ENCODE results near the gene EHD3.

Gene EHD3

DNA sequence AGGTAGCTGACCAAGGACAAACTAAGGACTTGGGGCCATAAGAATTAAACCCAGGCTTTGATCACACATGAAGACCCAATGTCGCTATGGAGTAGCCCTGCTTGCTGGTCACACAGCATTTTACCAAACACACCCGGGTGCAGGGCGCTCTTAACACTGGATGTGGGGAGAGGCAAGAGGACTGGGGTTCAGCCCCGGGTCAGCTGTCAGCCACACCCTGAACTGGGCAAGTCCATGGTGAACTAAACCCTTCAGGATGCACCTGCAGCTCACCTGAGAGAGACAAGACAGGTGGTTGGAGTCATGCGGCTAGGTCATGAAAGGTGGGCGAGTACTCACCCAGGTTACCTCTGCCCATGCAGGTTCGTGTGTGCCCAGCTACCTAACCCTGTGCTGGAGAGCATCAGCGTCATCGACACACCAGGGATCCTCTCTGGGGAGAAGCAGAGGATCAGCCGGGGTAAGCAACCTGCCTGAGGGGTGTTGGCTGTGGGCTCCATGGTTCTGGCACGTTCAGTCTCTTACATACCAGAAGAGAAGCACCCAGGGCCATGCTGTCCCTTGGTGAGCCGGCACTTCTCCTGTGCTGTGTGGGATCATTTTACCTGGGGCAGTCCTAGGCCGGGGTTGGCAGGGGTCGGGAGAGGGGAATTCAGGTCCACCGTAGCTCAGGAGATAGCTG is 15.2 kb downstream of the EHD3 start:
- WGBS, 2 donors (ENCODE audit: extremely low coverage in 2 of 2, insufficient read length in 2 of 2, insufficient replicate concordance in 1 of 2) = no CpG with 5 or more reads among the region's 15 CpGs
- Histone ChIP-seq H2BK5ac (ENCODE audit: low read length) (no peak overlapping the region), H4K91ac (ENCODE audit: low read depth, low read length, poor library complexity) (no peak overlapping the region), H3K4me2 (ENCODE audit: insufficient read depth, low read length, poor library complexity, severe bottlenecking) (no peak overlapping the region), H3K14ac (ENCODE audit: low read length) (no peak overlapping the region), H2BK15ac (ENCODE audit: low read length) (peak overlapping the region; percentile 24), H3K9me3 (replicated peaks in 1 of 2; ENCODE audit: control insufficient read depth in 2 of 2, insufficient read depth in 1 of 2, low read depth in 1 of 2, low read length in 2 of 2) (no peaks in the 10 kb centered on the region), H4K8ac (ENCODE audit: low read depth, low read length) (no peak overlapping the region), H2AK5ac (ENCODE audit: low read depth, low read length) (no peak overlapping the region), H3K4me1 (ENCODE audit: control insufficient read depth in 2 of 2, insufficient read depth in 1 of 2, low read depth in 1 of 2, low read length in 2 of 2) (peaks cover 0 to 2% of the 10 kb centered on the region in 2 donors), H3K4ac (ENCODE audit: low read length) (no peak overlapping the region), H2AFZ (ENCODE audit: low read length) (no peak overlapping the region), H3K36me3 (replicated peaks in 1 of 2; ENCODE audit: control insufficient read depth in 2 of 2, insufficient read depth in 2 of 2, low read length in 2 of 2) (peaks cover 0 to 8% of the 10 kb centered on the region in 2 donors), H3K79me1 (ENCODE audit: low read depth, low read length) (no peaks in the 10 kb centered on the region), H3K27ac (replicated peaks; ENCODE audit: low read length) (no peak overlapping the region), H2BK120ac (ENCODE audit: low read depth, low read length) (no peak overlapping the region), H3K23ac (ENCODE audit: low read depth, low read length, poor library complexity) (peak overlapping the region; percentile 25), H3K27me3 (ENCODE audit: control insufficient read depth in 3 of 3, insufficient read depth in 3 of 3, low read depth in 1 of 3, low read length in 3 of 3) (no peaks in the 10 kb centered on the region), H3K4me3 (ENCODE audit: low read length in 2 of 2) (no peak overlapping the region), H2BK12ac (ENCODE audit: low read length) (no peak overlapping the region), H3K9ac (ENCODE audit: low read depth, low read length, poor library complexity) (no peak overlapping the region), H3K18ac (ENCODE audit: low read length) (no peak overlapping the region)
- no peak for DNase-seq (ENCODE audit: low spot score)

GRCh38 chr2:31251018-31251417 is 17.1 kb downstream of the EHD3 start:
- no peak overlapping the region for H2BK5ac ChIP-seq (ENCODE audit: low read length)
- no peak overlapping the region for H3K4ac ChIP-seq (ENCODE audit: low read length)
- H2BK12ac ChIP-seq (ENCODE audit: low read length) = no peak overlapping the region
- no peak for DNase-seq (ENCODE audit: low spot score)
- peaks cover 0 to 2% of the 10 kb centered on the region in 2 donors for H3K4me1 ChIP-seq (ENCODE audit: control insufficient read depth in 2 of 2, insufficient read depth in 1 of 2, low read depth in 1 of 2, low read length in 2 of 2)
- WGBS, 2 donors (ENCODE audit: extremely low coverage in 2 of 2, insufficient read length in 2 of 2, insufficient replicate concordance in 1 of 2) = no CpG with 5 or more reads among the region's 3 CpGs
- no peak overlapping the region for H3K14ac ChIP-seq (ENCODE audit: low read length)
- H3K9me3 ChIP-seq (replicated peaks in 1 of 2; ENCODE audit: control insufficient read depth in 2 of 2, insufficient read depth in 1 of 2, low read depth in 1 of 2, low read length in 2 of 2) = no peaks in the 10 kb centered on the region
- H4K8ac ChIP-seq (ENCODE audit: low read depth, low read length) = no peak overlapping the region
- H3K4me3 ChIP-seq (ENCODE audit: low read length in 2 of 2) = no peak overlapping the region
- H3K9ac ChIP-seq (ENCODE audit: low read depth, low read length, poor library complexity) = peak overlapping the region; percentile 50
- no peaks in the 10 kb centered on the region for H3K27me3 ChIP-seq (ENCODE audit: control insufficient read depth in 3 of 3, insufficient read depth in 3 of 3, low read depth in 1 of 3, low read length in 3 of 3)
- peaks cover 0 to 8% of the 10 kb centered on the region in 2 donors for H3K36me3 ChIP-seq (replicated peaks in 1 of 2; ENCODE audit: control insufficient read depth in 2 of 2, insufficient read depth in 2 of 2, low read length in 2 of 2)
- H2AFZ ChIP-seq (ENCODE audit: low read length) = no peak overlapping the region
- no peak overlapping the region for H3K4me2 ChIP-seq (ENCODE audit: insufficient read depth, low read length, poor library complexity, severe bottlenecking)
- H2AK5ac ChIP-seq (ENCODE audit: low read depth, low read length) = no peak overlapping the region
- H3K23ac ChIP-seq (ENCODE audit: low read depth, low read length, poor library complexity) = peak overlapping the region; percentile 52
- no peak overlapping the region for H3K18ac ChIP-seq (ENCODE audit: low read length)
- H4K91ac ChIP-seq (ENCODE audit: low read depth, low read length, poor library complexity) = no peak overlapping the region
- H3K27ac ChIP-seq (replicated peaks; ENCODE audit: low read length) = no peak overlapping the region
- H2BK15ac ChIP-seq (ENCODE audit: low read length) = no peak overlapping the region
- H2BK120ac ChIP-seq (ENCODE audit: low read depth, low read length) = no peak overlapping the region
- H3K79me1 ChIP-seq (ENCODE audit: low read depth, low read length) = no peaks in the 10 kb centered on the region

DNA sequence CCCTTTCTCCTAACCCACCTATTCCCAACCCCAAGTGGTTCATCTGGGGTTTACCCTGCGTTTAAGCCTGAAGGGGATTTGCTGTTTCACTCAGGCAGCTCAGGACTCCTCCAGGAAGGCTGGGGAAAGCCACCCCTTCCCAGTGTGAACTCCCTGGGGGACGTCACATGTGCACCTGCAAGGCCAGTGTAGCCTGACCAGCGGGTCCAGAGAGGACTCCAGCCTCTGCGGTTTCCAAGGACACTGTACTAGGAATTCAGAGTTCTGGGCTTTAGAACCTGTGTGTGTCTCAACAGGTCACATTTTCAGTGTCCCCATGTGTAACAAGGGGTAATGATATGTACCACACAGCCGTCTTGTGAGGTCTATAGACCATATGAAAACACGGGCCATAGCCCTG is 17.9 kb downstream of the EHD3 start:
- H2BK15ac ChIP-seq (ENCODE audit: low read length) = no peak overlapping the region

GRCh38 chr2:31253356-31254131 is 19.6 kb downstream of the EHD3 start:
- no peak overlapping the region for H3K4ac ChIP-seq (ENCODE audit: low read length)
- H3K27me3 ChIP-seq (ENCODE audit: control insufficient read depth in 3 of 3, insufficient read depth in 3 of 3, low read depth in 1 of 3, low read length in 3 of 3) = no peaks in the 10 kb centered on the region
- H3K36me3 ChIP-seq (replicated peaks in 1 of 2; ENCODE audit: control insufficient read depth in 2 of 2, insufficient read depth in 2 of 2, low read length in 2 of 2) = peaks cover 0 to 6% of the 10 kb centered on the region in 2 donors
- no peak overlapping the region for H2BK12ac ChIP-seq (ENCODE audit: low read length)
- no peak overlapping the region for H2BK120ac ChIP-seq (ENCODE audit: low read depth, low read length)
- H3K4me1 ChIP-seq (ENCODE audit: control insufficient read depth in 2 of 2, insufficient read depth in 1 of 2, low read depth in 1 of 2, low read length in 2 of 2) = peaks cover 4 to 8% of the 10 kb centered on the region in 2 donors
- H3K4me2 ChIP-seq (ENCODE audit: insufficient read depth, low read length, poor library complexity, severe bottlenecking) = no peak overlapping the region
- H2AK5ac ChIP-seq (ENCODE audit: low read depth, low read length) = no peak overlapping the region
- no peak overlapping the region for H2AFZ ChIP-seq (ENCODE audit: low read length)
- H4K91ac ChIP-seq (ENCODE audit: low read depth, low read length, poor library complexity) = no peak overlapping the region
- H3K9me3 ChIP-seq (replicated peaks in 1 of 2; ENCODE audit: control insufficient read depth in 2 of 2, insufficient read depth in 1 of 2, low read depth in 1 of 2, low read length in 2 of 2) = no peaks in the 10 kb centered on the region
- no peak for DNase-seq (ENCODE audit: low spot score)
- H3K9ac ChIP-seq (ENCODE audit: low read depth, low read length, poor library complexity) = no peak overlapping the region
- peak overlapping the region; percentile 35 for H3K18ac ChIP-seq (ENCODE audit: low read length)
- no peak overlapping the region for H4K8ac ChIP-seq (ENCODE audit: low read depth, low read length)
- peak overlapping the region; percentile 21 for H3K23ac ChIP-seq (ENCODE audit: low read depth, low read length, poor library complexity)
- no peak overlapping the region for H3K14ac ChIP-seq (ENCODE audit: low read length)
- H3K4me3 ChIP-seq (ENCODE audit: low read length in 2 of 2) = no peak overlapping the region
- H3K27ac ChIP-seq (replicated peaks; ENCODE audit: low read length) = no peak overlapping the region
- no CpG with 5 or more reads among the region's 13 CpGs for WGBS, 2 donors (ENCODE audit: extremely low coverage in 2 of 2, insufficient read length in 2 of 2, insufficient replicate concordance in 1 of 2)
- H3K79me1 ChIP-seq (ENCODE audit: low read depth, low read length) = no peaks in the 10 kb centered on the region
- H2BK15ac ChIP-seq (ENCODE audit: low read length) = no peak overlapping the region
- H2BK5ac ChIP-seq (ENCODE audit: low read length) = peak overlapping the region; percentile 29

More for the DNA sequence above, 17.9 kb downstream of the EHD3 start:
- no CpG with 5 or more reads among the region's 6 CpGs for WGBS, 2 donors (ENCODE audit: extremely low coverage in 2 of 2, insufficient read length in 2 of 2, insufficient replicate concordance in 1 of 2)
- Histone ChIP-seq H3K9ac (ENCODE audit: low read depth, low read length, poor library complexity) (no peak overlapping the region), H2AFZ (ENCODE audit: low read length) (no peak overlapping the region), H3K36me3 (replicated peaks in 1 of 2; ENCODE audit: control insufficient read depth in 2 of 2, insufficient read depth in 2 of 2, low read length in 2 of 2) (peaks cover 0 to 8% of the 10 kb centered on the region in 2 donors), H4K91ac (ENCODE audit: low read depth, low read length, poor library complexity) (no peak overlapping the region), H4K8ac (ENCODE audit: low read depth, low read length) (no peak overlapping the region), H2AK5ac (ENCODE audit: low read depth, low read length) (no peak overlapping the region), H3K23ac (ENCODE audit: low read depth, low read length, poor library complexity) (no peak overlapping the region), H3K18ac (ENCODE audit: low read length) (no peak overlapping the region), H2BK5ac (ENCODE audit: low read length) (no peak overlapping the region), H2BK120ac (ENCODE audit: low read depth, low read length) (no peak overlapping the region), H3K79me1 (ENCODE audit: low read depth, low read length) (no peaks in the 10 kb centered on the region), H3K27me3 (ENCODE audit: control insufficient read depth in 3 of 3, insufficient read depth in 3 of 3, low read depth in 1 of 3, low read length in 3 of 3) (no peaks in the 10 kb centered on the region), H3K4ac (ENCODE audit: low read length) (no peak overlapping the region), H3K4me1 (ENCODE audit: control insufficient read depth in 2 of 2, insufficient read depth in 1 of 2, low read depth in 1 of 2, low read length in 2 of 2) (peaks cover 2 to 5% of the 10 kb centered on the region in 2 donors), H2BK12ac (ENCODE audit: low read length) (no peak overlapping the region), H3K27ac (replicated peaks; ENCODE audit: low read length) (no peak overlapping the region), H3K4me2 (ENCODE audit: insufficient read depth, low read length, poor library complexity, severe bottlenecking) (no peak overlapping the region), H3K9me3 (replicated peaks in 1 of 2; ENCODE audit: control insufficient read depth in 2 of 2, insufficient read depth in 1 of 2, low read depth in 1 of 2, low read length in 2 of 2) (no peaks in the 10 kb centered on the region), H3K4me3 (ENCODE audit: low read length in 2 of 2) (no peak overlapping the region), H3K14ac (ENCODE audit: low read length) (no peak overlapping the region)
- DNase-seq (ENCODE audit: low spot score) = no peak

Measured in neuronal stem cell (in vitro differentiated cells).